K562 (cell line): Measurements from ENCODE around the gene KLK2.

Experiments
- CTCF ChIP-seq, 3 experiments: IDR thresholded peaks in 2 of 3; conservative IDR thresholded peaks in 1 of 3; 2 replicates each; pipeline ENCODE4 v1.5.1; 2011 to 2012; ENCODE audit warnings: low read length in 3 of 3, mild to moderate bottlenecking in 3 of 3, control low read depth in 2 of 3, improper control_type of control experiment in 1 of 3, inconsistent platforms in 1 of 3, low read depth in 1 of 3, mixed read lengths in 1 of 3, moderate library complexity in 1 of 3; ENCODE audit not compliant: insufficient read depth in 2 of 3
- ESRRB ChIP-seq: fragments of 250-450 bp; sonication (Bioruptor Pico); IDR thresholded peaks from 2 replicates; pipeline ENCODE4 v1.5.0; 2020; ENCODE audit warnings: mild to moderate bottlenecking, moderate library complexity, borderline replicate concordance
- FOXP1 ChIP-seq: sonication (generic); formaldehyde crosslinking; IDR thresholded peaks from 2 replicates; pipeline ENCODE4 v1.8.0; 2022; ENCODE audit warnings: mild to moderate bottlenecking, missing genetic modification reagents
- HDAC1 ChIP-seq, 2 experiments: fragments of 450-650 bp; IDR thresholded peaks; 2 replicates each; pipeline ENCODE4 v1.6.1; 2016 to 2017; ENCODE audit warnings: inconsistent platforms in 1 of 2, mild to moderate bottlenecking in 1 of 2, moderate library complexity in 1 of 2
- ILF3 ChIP-seq: fragments of 450-650 bp; IDR thresholded peaks from 2 replicates; pipeline ENCODE4 v1.6.1; 2018; ENCODE audit warnings: antibody characterized with exemption, mild to moderate bottlenecking, moderate library complexity, borderline replicate concordance
- RBM17 ChIP-seq: fragments of 200-400 bp; formaldehyde crosslinking; IDR thresholded peaks from 2 replicates; pipeline ENCODE4 v1.6.1; 2017; ENCODE audit warnings: low read depth, mild to moderate bottlenecking, low read length, borderline replicate concordance
- RERE ChIP-seq: sonication (generic); formaldehyde crosslinking; IDR thresholded peaks from 2 replicates; pipeline ENCODE4 v1.8.0; 2023; ENCODE audit warnings: missing genetic modification reagents, mild to moderate bottlenecking, borderline replicate concordance
- U2AF2 ChIP-seq: fragments of 200-400 bp; formaldehyde crosslinking; optimal IDR thresholded peaks from 2 replicates; pipeline ENCODE3; 2017; ENCODE audit warnings: low read depth, mild to moderate bottlenecking, low read length
- ZBTB33 ChIP-seq: sonication (generic); formaldehyde crosslinking; IDR thresholded peaks from 2 replicates; pipeline ENCODE4 v1.8.1; 2023; ENCODE audit warnings: mild to moderate bottlenecking, missing genetic modification reagents
- ZBTB8A ChIP-seq: fragments of 450-650 bp; IDR thresholded peaks from 2 replicates; pipeline ENCODE4 v1.6.1; 2018; ENCODE audit warnings: mild to moderate bottlenecking, moderate library complexity; ENCODE audit not compliant: partially characterized antibody

- TF ChIP-seq ZBTB8A (no peak), U2AF2 (no peak), ILF3 (no peak), RBM17 (no peak), FOXP1 (CRISPR knock-in tag) (no peak), CTCF (IDR thresholded peaks at IDR 0.05 in 2 of 3, conservative IDR thresholded peaks at IDR 0.05 in 1 of 3; ENCODE audit: insufficient read depth in 2 of 3, low read depth in 1 of 3, low read length in 3 of 3) (no peak), HDAC1 (IDR thresholded peaks at IDR 0.05) (no peak), ZBTB33 (CRISPR knock-in tag) (no peak), ESRRB (CRISPR knock-in tag) (no peak), RERE (no peak)
Measured at GRCh38 chr19:50832666-50833065, 40.6 kb upstream of the KLK2 start.
